Umbilical cord (tissue), 2 donors: ENCODE measurements around the gene OLFM1. TPM values are rescaled to one million over a fixed set of nuclear protein-coding genes. Genes with fewer than 3 reads are reported as not detected.
A peak's percentile ranks its signal among the peaks of the same experiment; 100 is the strongest.

Experiments used
- DNase-seq: peaks from one replicate; pipeline ENCODE4 v3.0.0-alpha.2; 2015; ENCODE audit warnings: low spot score
- total RNA-seq: library from RNA; depleted of rRNA; stranded (reverse); fragments of >200 nt; gene quantifications from one replicate; pipeline ENCODE4 v1.2.3, GENCODE V29; 2014; ENCODE audit warnings: low replicate concordance; ENCODE audit not compliant: insufficient read depth

OLFM1 gene
- total RNA-seq, result 3.6 TPM

GRCh38 chr9:135087489-135087792 is at the start of gene OLFM1:
Gene OLFM1, plus strand, starts transcription at chr9:135087668. Its CDS starts 322 bp downstream, at chr9:135087990.
- DNase-seq, result peak; percentile 53

GRCh38 chr9:135038331-135038730 is 49.1 kb upstream of the OLFM1 start:
- DNase-seq, result no peak

DNA sequence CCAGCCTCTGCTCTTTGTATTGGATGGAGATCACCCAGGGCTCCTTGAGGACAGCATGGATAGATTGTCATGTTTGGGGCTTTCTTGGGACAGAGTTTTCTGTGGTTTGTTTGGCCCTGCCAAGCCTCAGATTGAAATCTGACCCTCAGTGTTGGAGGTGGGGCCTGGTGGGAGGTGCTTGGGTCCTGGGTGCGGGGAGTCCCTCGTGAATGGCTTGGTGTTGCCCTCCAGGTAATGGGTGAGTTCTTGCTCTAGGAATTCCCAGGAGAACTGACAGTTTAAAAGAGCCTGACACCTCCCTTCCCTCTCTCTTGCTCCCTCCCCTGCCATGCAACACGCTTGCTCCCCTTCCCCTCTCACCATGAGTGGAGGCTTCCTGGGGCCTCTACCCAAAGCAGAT is 48.6 kb upstream of the OLFM1 start:
- no peak for DNase-seq

GRCh38 chr9:135039266-135039870 is 48.1 kb upstream of the OLFM1 start:
- DNase-seq, result no peak

DNA sequence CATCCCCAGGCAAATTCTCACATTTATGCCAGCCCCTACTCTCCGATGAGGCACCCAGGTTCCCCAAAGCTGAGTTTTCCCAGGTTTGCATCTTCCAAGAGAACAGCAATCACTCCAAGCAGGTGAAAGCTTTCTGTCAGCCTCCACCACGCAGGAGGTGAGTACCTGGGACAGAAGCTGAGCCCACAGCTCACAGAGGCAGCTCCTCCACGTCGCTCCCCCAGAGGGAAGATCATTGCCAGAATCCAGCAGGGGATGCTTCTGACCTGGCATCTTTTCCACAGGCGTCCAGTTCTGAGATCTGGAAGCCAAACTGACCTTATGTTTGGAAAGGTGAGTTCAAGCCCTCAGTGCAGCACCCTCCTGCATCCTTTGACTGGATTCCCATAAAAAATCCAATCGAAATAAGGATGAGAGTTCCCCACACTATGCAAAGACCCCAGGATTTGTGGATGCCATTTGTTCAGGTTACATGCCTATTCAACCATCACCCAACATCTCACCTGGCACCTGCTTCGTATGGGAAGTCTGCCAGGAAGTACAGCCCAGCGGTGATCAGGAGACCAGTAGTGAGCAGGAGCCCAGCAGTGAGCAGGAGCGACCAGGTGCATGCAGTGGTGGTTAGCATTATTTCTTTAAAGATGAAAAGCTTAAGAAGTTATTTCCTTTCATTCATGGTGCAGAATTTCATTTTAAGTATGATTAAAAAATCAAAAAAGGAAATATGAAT is 47.4 kb upstream of the OLFM1 start:
- no peak for DNase-seq

- DNase-seq, result no peak
Measured at GRCh38 chr9:135040892-135041291, 46.6 kb upstream of the OLFM1 start.

DNA sequence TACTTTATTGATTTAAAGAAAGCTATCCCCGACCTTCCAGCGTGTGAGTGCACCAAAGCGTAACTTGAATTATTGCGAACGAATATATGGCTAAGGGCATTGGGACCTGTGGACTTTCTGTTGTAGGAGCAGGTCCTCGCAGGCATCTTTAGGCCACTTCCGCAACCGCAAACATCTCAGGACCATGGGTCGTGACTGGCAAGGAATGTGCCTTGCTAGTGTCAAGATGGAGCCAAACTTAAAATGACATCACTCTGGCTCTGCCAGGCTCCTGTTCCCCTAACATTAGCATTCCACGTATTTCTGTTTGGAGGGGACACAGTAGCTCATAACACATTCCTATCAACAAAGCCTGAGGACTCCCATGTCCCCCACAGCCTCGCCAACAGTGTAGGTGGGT is 44.1 kb upstream of the OLFM1 start:
- DNase-seq, result no peak

- DNase-seq, result no peak
Measured at GRCh38 chr9:135045264-135045927, 42.1 kb upstream of the OLFM1 start.

GRCh38 chr9:135045928-135046738 is 41.3 kb upstream of the OLFM1 start:
- DNase-seq, result no peak

GRCh38 chr9:135046739-135047350 is 40.6 kb upstream of the OLFM1 start:
- no peak for DNase-seq

DNA sequence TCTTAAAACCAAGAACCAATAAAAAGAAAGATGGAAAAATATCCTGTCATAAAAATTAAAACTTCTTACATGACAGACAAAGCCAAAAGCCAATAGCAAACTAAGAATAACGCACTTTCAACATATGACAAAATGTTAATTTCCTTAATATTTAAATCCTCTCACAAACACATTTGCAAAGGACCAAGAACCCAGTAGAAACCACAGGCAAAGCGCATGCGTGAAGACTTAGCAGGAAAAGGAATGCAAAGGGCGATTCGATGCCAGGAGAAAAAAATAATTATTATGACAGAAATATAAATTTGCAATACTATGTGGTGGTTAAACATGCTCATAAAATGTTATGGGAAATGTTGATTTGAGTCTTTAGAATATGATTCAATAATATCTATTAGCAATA is 39.9 kb upstream of the OLFM1 start:
- no peak for DNase-seq

GRCh38 chr9:135048046-135048757 is 39.3 kb upstream of the OLFM1 start:
- DNase-seq, result no peak

- DNase-seq, result no peak
Measured at GRCh38 chr9:135048758-135049444, 38.6 kb upstream of the OLFM1 start.

DNA sequence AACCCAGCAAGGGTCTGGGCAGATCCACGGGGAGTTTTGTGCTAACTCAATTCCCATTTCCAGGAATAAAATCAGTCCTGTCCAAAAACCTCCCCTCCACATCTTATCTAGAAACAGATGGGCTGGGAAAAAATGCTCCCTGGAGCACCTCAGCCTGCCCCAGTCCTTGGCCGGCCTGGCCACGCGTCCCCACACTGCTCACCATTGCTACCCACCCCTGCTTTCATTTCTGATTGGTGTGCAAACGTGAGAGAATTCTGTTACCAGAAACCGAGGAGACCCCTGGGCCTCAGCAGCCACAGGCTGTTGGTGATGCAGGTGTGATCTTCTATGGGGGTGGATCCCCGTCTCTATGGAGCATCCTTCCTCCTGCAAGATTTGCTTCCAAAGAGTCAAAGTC is 38.0 kb upstream of the OLFM1 start:
- no peak for DNase-seq

DNA sequence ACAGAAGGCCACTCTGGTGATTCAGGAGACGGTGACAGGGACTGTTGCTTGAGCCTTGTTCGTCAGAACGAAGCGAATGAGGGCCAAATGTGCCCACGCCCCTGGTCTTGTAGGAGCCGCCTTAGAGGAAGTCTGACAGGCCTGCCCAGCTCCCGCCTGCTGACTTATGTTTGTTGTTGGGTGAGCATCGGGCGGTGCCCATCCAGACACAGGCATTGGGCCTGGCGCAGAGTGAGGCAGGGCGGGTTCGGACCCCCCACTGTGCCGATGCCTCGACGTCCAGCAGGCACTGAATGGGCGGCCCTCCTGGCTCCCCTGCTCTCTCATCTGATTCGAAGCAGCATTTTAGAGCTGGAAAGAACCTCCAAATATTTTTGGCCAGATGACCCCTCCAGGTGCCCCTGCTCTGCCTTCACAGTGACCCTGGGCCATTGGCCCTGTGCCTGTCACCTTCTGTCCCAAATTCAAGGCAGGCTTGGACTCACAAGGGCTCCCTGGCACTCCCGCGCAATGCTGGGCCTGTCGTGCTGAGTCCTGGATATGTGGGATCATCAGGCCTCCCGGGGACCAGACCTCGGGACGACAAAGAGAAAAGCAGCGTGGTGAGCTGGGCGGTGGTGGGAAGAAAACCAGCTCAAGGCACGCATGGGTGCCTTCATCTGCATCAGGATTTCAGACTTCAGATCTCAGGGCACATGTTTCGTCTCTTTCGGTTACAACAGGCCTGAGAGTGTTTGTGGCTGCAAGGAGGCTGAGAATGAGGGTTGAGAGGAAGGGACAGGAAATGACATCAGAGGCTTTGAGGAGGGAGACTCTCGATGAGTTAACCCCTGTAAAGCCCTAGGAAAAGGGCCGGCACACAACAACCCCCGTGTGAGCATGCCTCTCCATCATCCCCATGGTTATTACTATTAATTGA is 37.1 kb upstream of the OLFM1 start:
- DNase-seq, result no peak

DNA sequence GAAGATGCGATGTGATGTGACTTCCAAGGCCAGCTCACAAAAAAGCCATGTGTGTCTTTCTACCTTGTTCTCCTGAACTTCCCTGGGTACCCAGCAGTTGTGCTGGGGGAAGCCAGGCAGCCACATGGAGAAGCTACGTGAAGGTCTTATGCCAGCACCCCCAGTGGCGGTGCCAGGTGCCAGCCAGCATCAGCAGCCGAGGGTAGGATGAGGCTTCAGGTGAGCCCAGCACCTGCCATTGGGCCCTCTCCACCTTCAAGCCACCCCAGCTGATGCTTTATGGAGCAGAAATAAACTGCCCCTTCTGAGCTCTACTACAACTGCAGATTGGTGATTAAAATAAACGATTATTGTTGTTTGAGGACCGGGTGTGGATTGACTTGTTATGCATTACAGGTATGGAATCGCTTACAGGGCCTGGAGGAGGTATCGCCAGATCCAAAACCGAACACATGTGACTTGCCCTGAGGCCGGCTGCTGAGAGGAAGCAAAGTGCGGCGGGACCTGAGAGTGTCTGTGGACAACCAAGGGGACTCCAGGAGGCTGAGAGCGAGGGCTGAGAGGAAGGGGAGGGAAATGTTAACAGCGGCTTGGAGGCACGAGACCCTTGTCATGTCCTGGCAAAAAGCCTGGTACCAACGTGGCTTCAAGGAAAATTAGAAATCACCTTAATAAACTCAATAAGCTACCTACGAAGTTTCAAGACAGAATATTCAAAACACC is 36.0 kb upstream of the OLFM1 start:
- DNase-seq, result no peak

GRCh38 chr9:135053133-135053532 is 34.3 kb upstream of the OLFM1 start:
- no peak for DNase-seq

GRCh38 chr9:135055181-135055580 is 32.3 kb upstream of the OLFM1 start:
- no peak for DNase-seq

- no peak for DNase-seq
Measured at GRCh38 chr9:135056541-135056940, 30.9 kb upstream of the OLFM1 start.
